WTC11 (cell line): Measurements from ENCODE around the gene KRT83. TPM values are rescaled to one million over a fixed set of nuclear protein-coding genes. Genes with fewer than 3 reads are reported as not detected.

Experiments used
- ATAC-seq: fragments of 200-7000 bp; cut with Tn5 transposase; 2 replicates; pipeline ENCODE4 v1.10.0; 2021; ENCODE audit warnings: mild to moderate bottlenecking, moderate library complexity
- CTCF ChIA-PET: fragments of 300-600 bp; sonication (Branson Sonifier 250); formaldehyde crosslinking; loops from one replicate; lab custom pipeline; 2021; ENCODE audit warnings: antibody characterized with exemption; lab: Charles Lee
- POLR2A ChIA-PET: fragments of 350-600 bp; sonication (Branson Sonifier 250); formaldehyde crosslinking; loops from one replicate; lab custom pipeline; 2021; ENCODE audit warnings: antibody characterized with exemption; lab: Charles Lee
- DNase-seq: peaks from one replicate; pipeline ENCODE4 v3.0.0; 2021; ENCODE audit warnings: low spot score
- H3K27ac Mint-ChIP-seq: 2 replicates; pipeline ENCODE4 v1.8.0; 2021; ENCODE audit warnings: mixed read lengths
- H3K27me3 Mint-ChIP-seq: 2 replicates; pipeline ENCODE4 v1.8.0; 2021; ENCODE audit warnings: low read depth, mild to moderate bottlenecking, moderate library complexity, mixed read lengths
- H3K36me3 Mint-ChIP-seq: 2 replicates; pipeline ENCODE4 v1.8.0; 2021; ENCODE audit warnings: mixed read lengths
- H3K4me1 Mint-ChIP-seq: 2 replicates; pipeline ENCODE4 v1.8.0; 2022; ENCODE audit warnings: mixed read lengths
- H3K4me3 Mint-ChIP-seq: 2 replicates; pipeline ENCODE4 v1.8.0; 2021; ENCODE audit warnings: mild to moderate bottlenecking, moderate library complexity, mixed read lengths
- H3K9me3 Mint-ChIP-seq: 2 replicates; pipeline ENCODE4 v1.8.0; 2021; ENCODE audit warnings: mixed read lengths
- ATF1 ChIP-seq: sonication (generic); formaldehyde crosslinking; IDR thresholded peaks from 2 replicates; pipeline ENCODE4 v1.8.1; 2023; ENCODE audit warnings: mild to moderate bottlenecking, moderate library complexity, missing genetic modification reagents
- ATF3 ChIP-seq: sonication (generic); formaldehyde crosslinking; conservative IDR thresholded peaks from 2 replicates; pipeline ENCODE4 v1.8.1; 2022; ENCODE audit warnings: mild to moderate bottlenecking, missing genetic modification reagents
- ATF6 ChIP-seq: sonication (generic); formaldehyde crosslinking; IDR thresholded peaks from 2 replicates; pipeline ENCODE4 v1.8.1; 2023; ENCODE audit warnings: mild to moderate bottlenecking, missing genetic modification reagents
- CREM ChIP-seq: sonication (generic); formaldehyde crosslinking; IDR thresholded peaks from 2 replicates; pipeline ENCODE4 v1.8.1; 2022; ENCODE audit warnings: mild to moderate bottlenecking, missing genetic modification reagents, moderate library complexity
- CTCF ChIP-seq: fragments of 200-600 bp; IDR thresholded peaks from 2 replicates; pipeline ENCODE4 v1.8.0; 2022; ENCODE audit warnings: antibody characterized with exemption
- ERG ChIP-seq: fragments of 250-450 bp; sonication (Bioruptor Pico); IDR thresholded peaks from 2 replicates; pipeline ENCODE4 v1.8.0; 2021; ENCODE audit warnings: mild to moderate bottlenecking
- GABPB1 ChIP-seq: sonication (generic); formaldehyde crosslinking; IDR thresholded peaks from 2 replicates; pipeline ENCODE4 v1.8.1; 2023; ENCODE audit warnings: mild to moderate bottlenecking, missing genetic modification reagents
- GTF2I ChIP-seq: fragments of 250-450 bp; sonication (Bioruptor Pico); conservative IDR thresholded peaks from 2 replicates; pipeline ENCODE4 v1.4.0; 2021; ENCODE audit warnings: mild to moderate bottlenecking
- IRF2 ChIP-seq: sonication (generic); formaldehyde crosslinking; IDR thresholded peaks from 2 replicates; pipeline ENCODE4 v1.8.0; 2022; ENCODE audit warnings: low read depth, missing genetic modification reagents, borderline replicate concordance
- MAX ChIP-seq: sonication (generic); formaldehyde crosslinking; IDR thresholded peaks from 2 replicates; pipeline ENCODE4 v1.8.0; 2022; ENCODE audit warnings: mild to moderate bottlenecking, missing genetic modification reagents
- NFE2L1 ChIP-seq: sonication (generic); formaldehyde crosslinking; IDR thresholded peaks from 2 replicates; pipeline ENCODE4 v1.8.1; 2023; ENCODE audit warnings: missing genetic modification reagents
- NR1H2 ChIP-seq: sonication (generic); formaldehyde crosslinking; IDR thresholded peaks from 2 replicates; pipeline ENCODE4 v1.9.0; 2021; ENCODE audit warnings: mild to moderate bottlenecking, moderate library complexity, missing genetic modification reagents
- PRRX2 ChIP-seq: fragments of 250-450 bp; sonication (Bioruptor Pico); IDR thresholded peaks from 2 replicates; pipeline ENCODE4 v1.8.0; 2021; ENCODE audit warnings: mild to moderate bottlenecking
- RELA ChIP-seq: sonication (generic); formaldehyde crosslinking; IDR thresholded peaks from 2 replicates; pipeline ENCODE4 v1.8.1; 2022; ENCODE audit warnings: missing genetic modification reagents, mild to moderate bottlenecking, borderline replicate concordance
- SMAD3 ChIP-seq: sonication (generic); formaldehyde crosslinking; IDR thresholded peaks from 2 replicates; pipeline ENCODE4 v1.8.0; 2022; ENCODE audit warnings: missing genetic modification reagents, mild to moderate bottlenecking, borderline replicate concordance
- SMAD4 ChIP-seq: sonication (generic); formaldehyde crosslinking; IDR thresholded peaks from 2 replicates; pipeline ENCODE4 v1.8.0; 2022; ENCODE audit warnings: mild to moderate bottlenecking, missing genetic modification reagents
- TCF7 ChIP-seq: sonication (generic); formaldehyde crosslinking; IDR thresholded peaks from 2 replicates; pipeline ENCODE4 v1.8.0; 2022; ENCODE audit warnings: mild to moderate bottlenecking, low read depth, missing genetic modification reagents, moderate library complexity
- ZNF232 ChIP-seq: sonication (generic); formaldehyde crosslinking; IDR thresholded peaks from 2 replicates; pipeline ENCODE4 v1.8.0; 2022; ENCODE audit warnings: mild to moderate bottlenecking, missing genetic modification reagents
- ZNF317 ChIP-seq: sonication (generic); formaldehyde crosslinking; IDR thresholded peaks from 2 replicates; pipeline ENCODE4 v1.8.1; 2023; ENCODE audit warnings: low read depth, mild to moderate bottlenecking, moderate library complexity, missing genetic modification reagents, borderline replicate concordance
- ZNF423 ChIP-seq: fragments of 250-450 bp; sonication (Bioruptor Pico); IDR thresholded peaks from 2 replicates; pipeline ENCODE4 v2.1.2; 2022; ENCODE audit warnings: mild to moderate bottlenecking, moderate library complexity
- ZNF425 ChIP-seq: fragments of 250-450 bp; sonication (Bioruptor Pico); conservative IDR thresholded peaks from 2 replicates; pipeline ENCODE4 v1.9.0; 2021; ENCODE audit warnings: mild to moderate bottlenecking
- total RNA-seq: library from RNA; stranded (reverse); gene quantifications from 3 replicates; pipeline ENCODE4 v1.2.3, GENCODE V29; 2021
- TF ChIP-seq, protein P1 (sequence below): sonication (generic); formaldehyde crosslinking; IDR thresholded peaks from 2 replicates; pipeline ENCODE4 v1.8.1; 2022; ENCODE audit warnings: missing genetic modification reagents, borderline replicate concordance
- TF ChIP-seq, protein P2 (sequence below): fragments of 250-450 bp; sonication (Bioruptor Pico); IDR thresholded peaks from 2 replicates; pipeline ENCODE4 v1.9.0; 2021; ENCODE audit warnings: moderate library complexity, mild to moderate bottlenecking, inconsistent platforms, borderline replicate concordance

KRT83 gene
- total RNA-seq, 1 experiment from 2014 or later = not detected

GRCh38 chr12:52295663-52296062 is 25.5 kb downstream of the KRT83 start:
- DNase-seq (no peak), ATAC-seq (no peak)
- Mint-ChIP-seq H3K9me3 (no peaks in the 10 kb centered on the region), H3K4me3 (no peak overlapping the region), H3K36me3 (no peaks in the 10 kb centered on the region)
- CTCF ChIA-PET = interaction anchor here (2.7 to 4.1 kb wide), 2 partner anchors 12 to 17 kb away, joined by 12 to 26 read pairs; no protein-coding TSS in a partner anchor
- TF ChIP-seq ATF1 (CRISPR knock-in tag) = no peak
- TF ChIP-seq ATF6 (CRISPR knock-in tag) = no peak
- TF ChIP-seq, all 79 proteins: peak for 0
- POLR2A ChIA-PET = no interaction called here
- H3K4me1 Mint-ChIP-seq = no peaks in the 10 kb centered on the region
- peaks cover 3% of the 10 kb centered on the region for H3K27me3 Mint-ChIP-seq
- H3K27ac Mint-ChIP-seq = no peak overlapping the region

GRCh38 chr12:52294803-52295202 is 26.4 kb downstream of the KRT83 start:
- H3K27ac Mint-ChIP-seq = no peak overlapping the region
- no peaks in the 10 kb centered on the region for H3K9me3 Mint-ChIP-seq
- no peak for DNase-seq
- ChIA-PET CTCF (interaction anchor here (0.9 to 4.1 kb wide), 4 partner anchors 13 to 123 kb away, joined by 3 to 26 read pairs (median 8); no protein-coding TSS in a partner anchor), POLR2A (no interaction called here)
- peaks cover 3% of the 10 kb centered on the region for H3K27me3 Mint-ChIP-seq
- H3K4me3 Mint-ChIP-seq = no peak overlapping the region
- no peaks in the 10 kb centered on the region for H3K4me1 Mint-ChIP-seq
- TF ChIP-seq ATF3 (CRISPR knock-in tag) (no peak), NR1H2 (CRISPR knock-in tag) (no peak), SMAD3 (CRISPR knock-in tag) (no peak), CREM (CRISPR knock-in tag) (no peak), PRRX2 (CRISPR knock-in tag) (no peak), TCF7 (CRISPR knock-in tag) (no peak), ERG (no peak), ZNF232 (CRISPR knock-in tag) (no peak)
- no peak for ATAC-seq
- no peaks in the 10 kb centered on the region for H3K36me3 Mint-ChIP-seq

GRCh38 chr12:52293926-52294325 is 27.3 kb downstream of the KRT83 start:
- POLR2A ChIA-PET = no interaction called here
- no peak for ATAC-seq
- DNase-seq = no peak
- TF ChIP-seq ZNF317 (CRISPR knock-in tag) (no peak), ZNF425 (no peak), RELA (CRISPR knock-in tag) (no peak), GTF2I (no peak), IRF2 (CRISPR knock-in tag) (no peak), NFE2L1 (no peak), GABPB1 (CRISPR knock-in tag) (no peak), SMAD3 (CRISPR knock-in tag) (no peak), ZNF423 (no peak), MAX (CRISPR knock-in tag) (no peak), SMAD4 (CRISPR knock-in tag) (no peak), CTCF (no peak)
- TF ChIP-seq, protein P1, sequence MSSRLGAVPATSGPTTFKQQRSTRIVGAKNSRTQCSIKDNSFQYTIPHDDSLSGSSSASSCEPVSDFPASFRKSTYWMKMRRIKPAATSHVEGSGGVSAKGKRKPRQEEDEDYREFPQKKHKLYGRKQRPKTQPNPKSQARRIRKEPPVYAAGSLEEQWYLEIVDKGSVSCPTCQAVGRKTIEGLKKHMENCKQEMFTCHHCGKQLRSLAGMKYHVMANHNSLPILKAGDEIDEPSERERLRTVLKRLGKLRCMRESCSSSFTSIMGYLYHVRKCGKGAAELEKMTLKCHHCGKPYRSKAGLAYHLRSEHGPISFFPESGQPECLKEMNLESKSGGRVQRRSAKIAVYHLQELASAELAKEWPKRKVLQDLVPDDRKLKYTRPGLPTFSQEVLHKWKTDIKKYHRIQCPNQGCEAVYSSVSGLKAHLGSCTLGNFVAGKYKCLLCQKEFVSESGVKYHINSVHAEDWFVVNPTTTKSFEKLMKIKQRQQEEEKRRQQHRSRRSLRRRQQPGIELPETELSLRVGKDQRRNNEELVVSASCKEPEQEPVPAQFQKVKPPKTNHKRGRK (CRISPR knock-in tag) = no peak
- TF ChIP-seq, protein P2, sequence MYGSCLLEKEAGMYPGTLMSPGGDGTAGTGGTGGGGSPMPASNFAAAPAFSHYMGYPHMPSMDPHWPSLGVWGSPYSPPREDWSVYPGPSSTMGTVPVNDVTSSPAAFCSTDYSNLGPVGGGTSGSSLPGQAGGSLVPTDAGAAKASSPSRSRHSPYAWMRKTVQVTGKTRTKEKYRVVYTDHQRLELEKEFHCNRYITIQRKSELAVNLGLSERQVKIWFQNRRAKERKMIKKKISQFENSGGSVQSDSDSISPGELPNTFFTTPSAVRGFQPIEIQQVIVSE = no peak

More at GRCh38 chr12:52293926-52294325, 27.3 kb downstream of the KRT83 start:
- H3K27me3 Mint-ChIP-seq = peaks cover 3% of the 10 kb centered on the region
- H3K4me3 Mint-ChIP-seq = no peak overlapping the region
- CTCF ChIA-PET = interaction anchor here (1.0 to 4.1 kb wide), 4 partner anchors 14 to 72 kb away, joined by 3 to 26 read pairs (median 8); no protein-coding TSS in a partner anchor
- H3K36me3 Mint-ChIP-seq = no peaks in the 10 kb centered on the region
- no peak overlapping the region for H3K27ac Mint-ChIP-seq
- no peaks in the 10 kb centered on the region for H3K4me1 Mint-ChIP-seq
- no peaks in the 10 kb centered on the region for H3K9me3 Mint-ChIP-seq
